Neural cell (in vitro differentiated cells): ENCODE data around the gene ANKRD49. TPM values are rescaled to one million over a fixed set of nuclear protein-coding genes. Genes with fewer than 3 reads are reported as not detected.

Experiments used
- H2AFZ ChIP-seq: fragments of 200-600, 300-800 bp; sonication (generic), shearing (Covaris generic); 2 replicates; pipeline ENCODE4 v1.6.0; 2014; ENCODE audit warnings: low read depth, mild to moderate bottlenecking, antibody characterized with exemption, low read length, moderate library complexity
- H3F3A ChIP-seq: fragments of 200-600 bp; shearing (Covaris generic); 2 replicates; pipeline ENCODE4 v1.6.1; 2016; ENCODE audit warnings: mild to moderate bottlenecking, moderate library complexity, mixed read lengths, antibody characterized with exemption, low read length; ENCODE audit not compliant: insufficient read depth, poor library complexity, severe bottlenecking
- H3K27ac ChIP-seq: fragments of 200-600, 300-800 bp; sonication (generic), shearing (Covaris generic); 2 replicates; pipeline ENCODE4 v1.5.1; 2014; ENCODE audit warnings: mild to moderate bottlenecking, low read length, moderate library complexity
- H3K27me3 ChIP-seq: fragments of 300-800, 200-600 bp; sonication (generic), shearing (Covaris generic); 2 replicates; pipeline ENCODE4 v1.6.0; 2014; ENCODE audit warnings: mild to moderate bottlenecking, low read depth, low read length, moderate library complexity; ENCODE audit not compliant: insufficient read depth
- H3K36me3 ChIP-seq: fragments of 300-800, 200-600 bp; sonication (generic), shearing (Covaris generic); 2 replicates; pipeline ENCODE4 v1.5.1; 2014; ENCODE audit warnings: mild to moderate bottlenecking, antibody characterized with exemption, low read length, moderate library complexity; ENCODE audit not compliant: insufficient read depth
- H3K4me2 ChIP-seq: fragments of 300-800, 200-600 bp; sonication (generic), shearing (Covaris generic); 2 replicates; pipeline ENCODE4 v1.6.0; 2014; ENCODE audit warnings: mild to moderate bottlenecking, low read length
- H3K4me3 ChIP-seq: fragments of 300-800, 200-600 bp; sonication (generic), shearing (Covaris generic); 2 replicates; pipeline ENCODE4 v1.5.1; 2014; ENCODE audit warnings: mild to moderate bottlenecking, low read length, moderate library complexity
- H3K79me2 ChIP-seq: fragments of 200-600 bp; shearing (Covaris generic); replicated peaks from 2 replicates; pipeline ENCODE4 v1.6.0; 2014; ENCODE audit warnings: mild to moderate bottlenecking, low read length, moderate library complexity; ENCODE audit not compliant: insufficient read depth
- H3K9ac ChIP-seq: fragments of 300-800, 200-600 bp; sonication (generic), shearing (Covaris generic); 2 replicates; pipeline ENCODE4 v1.6.1; 2016; ENCODE audit warnings: mild to moderate bottlenecking, low read length, mixed read lengths
- H3K9me2 ChIP-seq: fragments of 200-600 bp; shearing (Covaris generic); 2 replicates; pipeline ENCODE4 v1.6.1; 2016; ENCODE audit warnings: mild to moderate bottlenecking, low read length, mixed read lengths; ENCODE audit not compliant: insufficient read depth
- H3K9me3 ChIP-seq: fragments of 200-600, 300-800 bp; sonication (generic), shearing (Covaris generic); 2 replicates; pipeline ENCODE4 v1.6.1; 2016; ENCODE audit warnings: mild to moderate bottlenecking, mixed run types, low read length, moderate library complexity, mixed read lengths
- H4K20me1 ChIP-seq: fragments of 200-600 bp; shearing (Covaris generic); 2 replicates; pipeline ENCODE4 v1.6.1; 2016; ENCODE audit warnings: mild to moderate bottlenecking, mixed run types; ENCODE audit not compliant: insufficient read depth
- CTCF ChIP-seq: fragments of 450-650 bp; IDR thresholded peaks from 2 replicates; pipeline ENCODE4 v1.5.1; 2014; ENCODE audit warnings: antibody characterized with exemption, mild to moderate bottlenecking, moderate library complexity; ENCODE audit not compliant: poor library complexity, severe bottlenecking
- EP300 ChIP-seq: fragments of 450-650 bp; conservative IDR thresholded peaks from 2 replicates; pipeline ENCODE4 v1.6.1; 2014; ENCODE audit warnings: antibody characterized with exemption, mild to moderate bottlenecking, moderate library complexity; ENCODE audit not compliant: poor library complexity, severe bottlenecking
- EZH2 ChIP-seq: fragments of 200-600, 300-800 bp; shearing (Covaris generic), sonication (generic); IDR thresholded peaks from 2 replicates; pipeline ENCODE4 v1.6.1; 2014; ENCODE audit warnings: antibody characterized with exemption, low read length, borderline replicate concordance, mild to moderate bottlenecking; ENCODE audit not compliant: insufficient read depth, poor library complexity, severe bottlenecking
- MXI1 ChIP-seq: fragments of 450-650 bp; conservative IDR thresholded peaks from 2 replicates; pipeline ENCODE4 v1.6.1; 2014; ENCODE audit warnings: antibody characterized with exemption, mild to moderate bottlenecking; ENCODE audit not compliant: poor library complexity, severe bottlenecking
- POLR2AphosphoS5 ChIP-seq: IDR thresholded peaks from 2 replicates; pipeline ENCODE4 v1.6.1; 2012
- RAD21 ChIP-seq: fragments of 450-650 bp; conservative IDR thresholded peaks from 2 replicates; pipeline ENCODE4 v1.6.1; 2014; ENCODE audit warnings: antibody characterized with exemption, mild to moderate bottlenecking, moderate library complexity
- REST ChIP-seq: IDR thresholded peaks from 2 replicates; pipeline ENCODE4 v1.6.1; 2012; ENCODE audit warnings: borderline replicate concordance
- SMC3 ChIP-seq: fragments of 450-650 bp; conservative IDR thresholded peaks from 2 replicates; pipeline ENCODE4 v1.6.1; 2014; ENCODE audit warnings: antibody characterized with exemption, mild to moderate bottlenecking, moderate library complexity; ENCODE audit not compliant: poor library complexity
- TAF1 ChIP-seq: IDR thresholded peaks from 2 replicates; pipeline ENCODE4 v1.6.1; 2012; ENCODE audit warnings: low read depth
- polyA plus RNA-seq: library from polyadenylated mRNA; depleted of rRNA; stranded (reverse); fragments of >200 nt; gene quantifications from 2 replicates; pipeline ENCODE4 v1.2.3, GENCODE V29; 2014

Gene ANKRD49
- polyA plus RNA-seq, 1 donor from 2014 or later, result 54.6 TPM

GRCh38 chr11:94537031-94537600 is 43.3 kb downstream of the ANKRD49 start:
- H3F3A ChIP-seq, result no peaks in the 10 kb centered on the region
- H2AFZ ChIP-seq, result no peak overlapping the region
- no peaks in the 10 kb centered on the region for H3K79me2 ChIP-seq
- H3K9ac ChIP-seq, result no peak overlapping the region
- H3K36me3 ChIP-seq, result no peaks in the 10 kb centered on the region
- no peaks in the 10 kb centered on the region for H3K9me3 ChIP-seq
- no peaks in the 10 kb centered on the region for H3K27me3 ChIP-seq
- H4K20me1 ChIP-seq, result no peaks in the 10 kb centered on the region
- no peak overlapping the region for H3K4me2 ChIP-seq
- H3K4me3 ChIP-seq, result no peak overlapping the region
- H3K9me2 ChIP-seq, result no peaks in the 10 kb centered on the region
- no peak for TF ChIP-seq SMC3
- no peak for TF ChIP-seq TAF1
- no peak for TF ChIP-seq EZH2
- no peak for TF ChIP-seq POLR2AphosphoS5
- no peak for TF ChIP-seq REST
- TF ChIP-seq MXI1, result no peak
- no peak for TF ChIP-seq RAD21
- TF ChIP-seq EP300, result no peak
- TF ChIP-seq CTCF, result no peak
- H3K27ac ChIP-seq, result no peak overlapping the region

- Histone ChIP-seq H3K9me2 (no peaks in the 10 kb centered on the region), H3K36me3 (no peaks in the 10 kb centered on the region), H3K9me3 (no peaks in the 10 kb centered on the region), H3K27me3 (peaks cover 15% of the 10 kb centered on the region), H3K9ac (no peak overlapping the region), H3K27ac (no peak overlapping the region), H3K4me2 (no peak overlapping the region), H3K4me3 (no peak overlapping the region), H3K79me2 (no peaks in the 10 kb centered on the region), H2AFZ (no peak overlapping the region), H4K20me1 (no peaks in the 10 kb centered on the region), H3F3A (no peaks in the 10 kb centered on the region)
- no peak for TF ChIP-seq RAD21
- TF ChIP-seq CTCF, result no peak
- TF ChIP-seq EP300, result no peak
- no peak for TF ChIP-seq POLR2AphosphoS5
- no peak for TF ChIP-seq MXI1
- no peak for TF ChIP-seq SMC3
- TF ChIP-seq EZH2, result no peak
- no peak for TF ChIP-seq REST
Observed at GRCh38 chr11:94539420-94539819, 45.6 kb downstream of the ANKRD49 start.
